Measurements from ENCODE around the gene CNTNAP2. TPM values are rescaled to one million over a fixed set of nuclear protein-coding genes. Genes with fewer than 3 reads are reported as not detected.

CNTNAP2 gene
- total RNA-seq, 1 donor from 2014 or later = not detected

DNA sequence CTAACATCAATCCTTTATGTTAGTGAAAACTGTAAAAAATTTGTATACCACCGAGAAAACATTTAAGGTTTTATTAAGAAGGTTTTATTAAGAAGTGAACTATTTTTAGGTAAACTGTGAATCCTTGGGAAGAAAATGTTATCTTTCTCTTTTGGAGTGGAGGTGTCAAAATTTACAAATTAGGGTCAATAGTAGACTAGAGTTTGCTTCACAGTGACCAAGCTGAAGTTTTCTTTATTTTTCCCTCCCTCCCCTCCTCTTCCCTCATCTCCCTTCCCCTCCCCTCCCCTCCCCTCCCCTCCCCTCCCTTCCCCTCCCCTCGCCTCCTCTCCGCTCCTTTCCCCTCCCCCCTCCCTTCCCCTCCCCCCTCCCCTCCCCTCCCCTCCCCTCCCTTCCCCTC is 168.8 kb downstream of the CNTNAP2 start:
- intact Hi-C loops (cut with micrococcal nuclease) = no loop called here

DNA sequence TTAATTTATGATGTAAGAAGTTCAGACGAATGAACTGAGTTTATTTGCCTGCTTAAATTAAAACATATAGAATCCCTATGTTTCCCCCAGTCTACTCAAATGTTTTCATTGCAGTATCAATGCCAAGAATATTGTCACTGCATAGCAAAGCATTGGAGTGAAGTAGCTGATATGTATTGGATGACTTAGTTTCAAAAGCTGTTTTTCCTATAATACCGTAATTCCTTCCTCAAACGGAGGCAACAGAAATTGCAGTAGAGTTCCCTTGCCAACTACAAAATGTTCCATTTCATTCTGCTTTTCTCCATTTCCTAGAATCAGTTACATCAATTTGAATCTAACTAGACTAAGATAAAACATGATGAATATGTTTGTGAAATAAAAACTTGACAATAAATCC is 174.1 kb downstream of the CNTNAP2 start:
- intact Hi-C loops (cut with micrococcal nuclease) = no loop called here

DNA sequence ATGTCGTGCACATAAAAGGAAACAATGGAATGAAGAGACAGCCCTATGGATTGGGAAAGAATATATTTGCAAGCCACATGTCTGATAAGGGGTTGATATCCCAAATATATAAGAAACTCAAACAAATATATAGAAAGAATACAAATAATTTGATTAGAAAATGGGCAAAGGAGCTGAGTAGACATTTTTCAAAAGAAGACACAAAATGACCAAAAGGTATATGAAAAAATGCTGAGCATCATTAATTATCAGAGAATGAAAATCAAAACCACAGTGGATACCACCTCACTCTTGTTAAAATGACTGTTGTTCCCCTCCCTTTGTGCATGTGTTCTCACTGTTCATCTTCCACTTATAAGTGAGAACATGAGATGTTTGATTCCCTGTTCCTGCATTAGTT is 175.3 kb downstream of the CNTNAP2 start:
- intact Hi-C loops (cut with micrococcal nuclease) = no loop called here

DNA sequence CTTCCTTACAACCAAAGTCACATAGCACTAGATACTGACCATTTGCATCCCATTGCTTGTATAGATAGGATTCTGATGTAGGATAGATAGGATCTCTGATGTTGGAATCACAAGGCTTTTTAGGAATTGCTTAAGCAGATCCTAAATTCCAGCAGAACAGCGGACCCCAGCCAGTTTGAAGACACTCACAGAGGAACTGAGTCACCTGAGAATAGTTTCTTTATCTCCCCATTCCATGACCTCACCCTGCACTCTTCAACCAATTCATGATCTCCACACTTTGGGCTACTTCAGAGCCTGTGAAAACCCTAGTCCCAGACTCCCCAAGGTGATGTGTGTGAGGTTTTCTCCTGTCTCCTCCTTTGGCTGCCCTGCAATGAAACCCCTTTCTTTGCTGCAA is 179.4 kb downstream of the CNTNAP2 start:
- intact Hi-C loops (cut with micrococcal nuclease) = no loop called here

DNA sequence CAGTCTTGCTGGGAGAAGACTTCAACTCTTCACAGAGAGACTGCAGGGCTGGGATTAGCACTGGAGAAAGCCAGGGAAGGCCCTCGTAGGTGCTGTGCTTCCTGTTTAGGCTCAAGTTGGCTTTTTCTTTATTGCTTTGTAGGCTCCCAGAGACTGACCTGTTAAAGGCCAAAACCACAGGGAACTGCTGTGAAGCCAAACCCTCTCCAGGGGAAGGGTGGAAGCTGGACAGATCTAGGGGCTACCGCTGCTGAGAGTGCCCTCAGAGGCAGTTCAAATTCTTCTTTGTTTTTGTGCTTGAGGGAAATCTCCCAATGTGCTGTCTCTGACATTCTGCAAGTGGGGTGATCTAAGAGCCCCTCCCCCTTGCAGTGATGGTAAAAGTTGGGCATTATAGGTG is 198.4 kb downstream of the CNTNAP2 start:
- intact Hi-C loops (cut with micrococcal nuclease) = no loop called here

DNA sequence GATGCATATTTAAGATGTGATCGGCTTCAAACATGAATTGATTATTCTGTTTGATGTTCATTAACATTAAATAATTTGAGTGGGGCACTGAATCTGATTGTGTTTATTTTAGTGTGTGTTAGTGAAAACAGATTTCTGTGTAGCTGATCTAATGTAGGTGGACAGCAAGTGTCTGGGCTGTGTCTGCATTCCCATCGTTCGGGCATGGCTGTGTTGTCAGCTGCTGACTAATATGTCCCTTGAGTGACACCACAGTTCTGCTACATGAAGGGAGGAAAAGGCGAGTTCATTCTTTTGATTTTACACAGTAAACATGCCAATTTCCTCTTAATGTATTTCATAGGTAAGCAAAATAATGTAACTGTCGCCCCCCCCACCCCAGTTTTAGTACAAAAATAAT is 203.0 kb downstream of the CNTNAP2 start:
- intact Hi-C loops (cut with micrococcal nuclease) = no loop called here

DNA sequence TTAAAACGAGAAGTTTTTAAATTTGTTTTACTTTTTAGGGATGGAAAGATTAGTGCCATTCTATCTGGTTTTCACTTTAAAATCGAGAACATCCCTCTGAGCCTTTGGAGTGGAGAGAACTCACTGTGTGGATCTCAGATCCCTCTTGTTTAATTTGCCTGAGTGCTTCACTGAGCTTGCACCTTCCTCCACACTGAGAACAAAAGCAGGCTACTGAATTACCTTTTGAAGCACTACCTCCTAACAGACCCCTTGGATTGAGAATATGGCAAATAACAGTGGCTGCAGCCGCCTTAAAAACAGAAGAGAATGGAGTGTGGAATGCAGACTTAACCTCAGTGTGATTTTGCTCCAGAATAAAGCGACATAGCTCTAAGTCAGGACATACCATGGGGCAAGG is 204.7 kb downstream of the CNTNAP2 start:
- intact Hi-C loops (cut with micrococcal nuclease) = no loop called here

DNA sequence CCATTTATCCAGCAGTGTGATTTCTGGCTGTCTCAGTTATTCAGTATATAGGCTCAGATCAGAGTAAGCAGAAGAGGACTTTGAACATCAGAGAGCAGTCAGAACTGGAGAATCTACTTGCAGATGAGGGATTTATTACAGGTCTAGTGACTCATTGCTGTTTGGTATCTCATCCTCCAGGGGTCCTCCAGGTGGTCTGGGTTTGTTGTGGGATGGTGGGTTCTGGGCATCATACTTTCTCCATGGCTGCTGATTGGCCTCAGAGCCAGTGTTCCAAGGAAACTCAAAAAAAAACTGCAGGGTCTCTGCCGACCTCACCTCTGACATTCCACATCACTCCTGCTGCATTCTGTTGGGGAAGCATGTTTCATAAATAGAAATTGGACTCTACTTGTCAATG is 214.8 kb downstream of the CNTNAP2 start:
- intact Hi-C loops (cut with micrococcal nuclease) = no loop called here

DNA sequence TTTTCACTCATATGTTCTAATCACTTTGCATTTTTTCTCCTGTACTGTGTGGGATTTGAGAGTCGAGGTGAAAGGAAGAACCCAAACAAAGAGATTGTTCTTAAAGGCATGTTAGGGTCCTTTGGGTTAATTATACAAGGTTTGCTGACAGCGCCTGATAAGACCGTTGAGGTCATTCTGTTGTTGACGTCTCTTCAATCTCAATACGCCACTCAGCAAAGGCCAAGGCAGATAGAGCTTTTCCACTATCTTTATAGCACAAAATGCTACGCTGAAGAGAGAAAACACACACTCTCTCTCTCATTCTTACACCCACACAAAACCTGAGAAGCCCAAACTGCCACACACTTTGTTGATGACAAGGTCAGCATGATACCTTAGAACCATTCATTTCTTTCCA is 228.7 kb downstream of the CNTNAP2 start:
- intact Hi-C loops (cut with micrococcal nuclease) = no loop called here

DNA sequence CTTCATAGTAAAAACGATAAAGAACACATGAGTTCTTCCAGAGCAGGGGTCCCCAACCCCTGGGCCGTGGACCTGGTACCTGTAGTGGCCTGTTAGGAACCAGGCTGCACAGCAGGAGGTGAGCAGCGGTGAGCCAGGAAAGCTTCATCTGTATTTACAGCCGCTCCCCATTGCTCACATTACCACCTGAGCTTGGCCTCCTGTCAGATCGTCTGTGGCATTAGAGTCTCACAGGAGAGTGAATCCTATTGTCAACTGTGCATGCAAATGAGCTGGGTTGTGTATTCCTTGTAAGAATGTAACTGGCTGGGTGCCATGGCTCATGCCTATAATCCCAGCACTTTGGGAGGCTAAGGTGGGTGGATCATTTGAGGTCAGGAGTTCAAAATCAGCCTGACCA is 229.5 kb downstream of the CNTNAP2 start:
- intact Hi-C loops (cut with micrococcal nuclease) = no loop called here

DNA sequence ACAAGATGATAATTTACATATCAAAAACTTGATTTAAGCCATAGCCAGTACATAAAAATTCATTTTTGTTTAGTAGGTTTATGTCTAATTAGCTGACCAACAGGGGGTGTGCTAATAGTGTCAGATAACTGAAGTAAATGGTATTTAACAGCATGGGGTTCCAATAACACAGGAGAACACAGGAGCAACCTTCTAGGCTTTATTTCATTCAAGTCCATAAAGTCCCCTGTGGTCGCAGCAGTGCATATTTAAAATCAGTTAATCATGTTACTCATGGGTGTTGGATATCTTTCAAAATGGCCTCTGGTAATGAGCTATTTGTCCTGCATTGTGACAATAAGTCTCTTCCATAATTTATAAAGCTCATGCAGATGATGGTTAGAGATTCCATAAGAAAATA is 238.6 kb downstream of the CNTNAP2 start:
- intact Hi-C loops (cut with micrococcal nuclease) = no loop called here

DNA sequence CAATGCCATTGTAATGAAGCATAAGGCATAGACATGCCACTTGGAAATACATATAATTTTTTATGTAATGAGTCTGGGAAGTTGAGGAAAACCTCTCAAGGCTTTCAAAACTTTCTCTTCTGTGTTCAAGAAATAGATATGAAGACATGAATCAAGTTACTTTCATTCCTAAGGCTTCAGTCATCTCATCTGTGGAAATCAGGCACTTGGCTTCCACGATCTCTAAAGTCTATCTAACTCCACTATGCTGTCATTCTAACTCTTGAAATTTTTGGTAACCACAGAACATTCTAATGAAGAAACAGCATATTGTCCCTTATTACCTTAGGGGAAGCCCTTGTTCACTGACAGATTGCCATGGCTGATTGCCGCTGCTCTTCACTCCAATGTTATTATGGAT is 242.6 kb downstream of the CNTNAP2 start:
- intact Hi-C loops (cut with micrococcal nuclease) = no loop called here

DNA sequence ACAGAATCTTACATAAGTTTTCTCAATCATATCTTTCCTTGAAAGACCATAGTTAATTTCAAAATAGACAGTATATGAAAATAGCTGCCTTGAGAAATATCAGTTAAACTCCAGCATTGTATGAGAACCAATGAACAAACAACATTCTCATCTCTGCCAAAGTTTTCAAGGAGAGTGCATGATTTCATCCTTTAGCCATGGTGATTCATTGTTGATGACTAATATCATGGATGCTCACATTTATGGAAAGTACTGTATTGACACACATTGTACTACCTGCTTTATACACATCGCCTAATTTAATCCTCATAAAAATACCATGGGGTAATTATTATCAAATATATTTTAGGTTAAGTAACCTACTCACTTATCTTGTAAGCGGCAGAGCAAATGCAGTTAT is 250.3 kb downstream of the CNTNAP2 start:
- intact Hi-C loops (cut with micrococcal nuclease) = no loop called here

DNA sequence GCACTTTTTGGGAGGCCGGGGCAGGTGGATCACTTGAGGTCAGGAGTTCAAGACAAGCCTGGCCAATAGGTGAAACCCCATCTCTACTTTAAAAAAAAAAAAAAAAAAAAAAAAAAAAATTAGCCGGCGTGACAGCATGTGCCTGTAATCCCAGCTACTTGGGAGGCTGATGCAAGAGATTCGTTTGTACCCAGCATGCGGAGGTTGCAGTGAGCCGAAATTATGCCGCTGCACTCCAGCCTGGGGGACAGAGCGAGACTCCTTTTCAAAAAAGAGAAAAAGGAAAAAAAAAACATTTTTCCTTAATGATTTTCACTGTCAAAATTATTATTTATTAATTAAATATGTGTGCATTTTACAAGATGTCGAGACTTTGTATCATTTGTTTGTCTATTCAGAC is 253.6 kb downstream of the CNTNAP2 start:
- intact Hi-C loops (cut with micrococcal nuclease) = no loop called here

DNA sequence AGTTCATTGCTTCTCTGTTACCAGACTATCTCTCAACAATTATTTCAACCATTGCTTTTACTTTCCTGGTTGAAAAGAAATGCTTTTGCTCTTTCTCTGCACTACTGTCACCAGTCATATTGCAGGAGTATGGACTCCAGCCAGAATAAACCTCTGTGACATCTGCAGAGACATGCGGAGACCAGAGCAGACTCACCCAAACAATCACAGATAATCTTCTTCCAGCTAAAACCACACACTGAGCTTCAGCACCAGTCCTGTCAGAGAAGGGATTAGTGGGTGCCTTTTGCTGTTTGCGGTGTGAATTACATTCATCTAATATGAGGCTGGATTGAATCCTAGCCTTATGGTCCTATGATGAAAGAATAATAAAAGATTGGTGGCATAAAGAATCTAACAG is 258.6 kb downstream of the CNTNAP2 start:
- intact Hi-C loops (cut with micrococcal nuclease) = no loop called here

DNA sequence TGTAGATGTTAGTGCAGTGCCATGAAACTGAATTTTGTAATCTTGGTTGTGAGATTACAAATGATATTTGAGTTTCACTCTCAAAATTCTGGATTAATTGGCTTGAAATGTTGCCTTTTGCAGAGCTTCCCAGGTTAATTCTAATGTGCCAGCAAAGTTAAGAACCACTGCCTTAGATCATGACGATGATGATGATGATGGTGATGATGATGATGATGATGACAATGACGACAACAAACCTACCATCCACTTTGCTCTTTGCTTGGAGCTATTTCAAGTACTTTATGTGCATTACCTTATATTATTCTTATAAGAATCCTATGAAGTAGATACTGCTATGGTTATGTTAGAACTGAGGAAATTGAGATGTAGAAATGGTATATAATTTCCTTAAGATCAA is 261.6 kb downstream of the CNTNAP2 start:
- intact Hi-C loops (cut with micrococcal nuclease) = no loop called here

DNA sequence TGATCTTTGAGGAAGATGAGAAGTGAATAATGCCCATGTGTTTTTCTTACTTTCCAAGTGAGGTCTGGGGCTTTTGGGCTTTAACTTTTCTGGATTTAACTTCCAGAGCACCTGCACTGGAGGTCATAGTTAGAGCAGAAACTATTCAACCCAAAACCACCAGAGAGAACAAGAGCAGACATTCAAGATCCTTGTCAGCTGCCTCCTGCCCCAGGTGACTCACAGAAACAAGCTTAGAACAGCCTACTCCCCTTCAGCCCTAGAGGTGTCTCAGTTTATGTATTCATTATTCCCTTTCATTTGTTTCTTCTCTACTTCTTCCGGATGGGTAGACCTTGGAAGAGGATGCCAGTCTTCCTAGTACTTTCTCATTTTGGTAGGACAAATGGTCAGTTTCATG is 270.5 kb downstream of the CNTNAP2 start:
- intact Hi-C loops (cut with micrococcal nuclease) = no loop called here

DNA sequence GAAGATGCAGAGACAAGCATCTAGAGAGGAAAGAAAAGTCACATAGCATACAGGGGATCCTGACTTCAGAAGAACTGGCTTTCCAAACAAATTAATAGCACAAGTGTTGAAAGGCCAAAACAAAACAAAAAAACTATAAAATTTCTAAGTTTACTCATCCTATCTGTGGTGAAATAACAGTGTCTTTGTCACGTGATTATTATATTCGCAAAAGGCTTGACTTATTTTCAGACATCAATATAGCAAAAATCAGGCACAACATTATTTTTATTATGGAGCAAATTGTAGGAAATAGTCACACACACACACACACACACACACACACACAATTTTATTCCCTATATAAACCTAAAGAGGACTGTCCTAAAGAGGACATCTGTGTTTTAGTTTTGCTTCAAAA is 272.3 kb downstream of the CNTNAP2 start:
- intact Hi-C loops (cut with micrococcal nuclease) = no loop called here

DNA sequence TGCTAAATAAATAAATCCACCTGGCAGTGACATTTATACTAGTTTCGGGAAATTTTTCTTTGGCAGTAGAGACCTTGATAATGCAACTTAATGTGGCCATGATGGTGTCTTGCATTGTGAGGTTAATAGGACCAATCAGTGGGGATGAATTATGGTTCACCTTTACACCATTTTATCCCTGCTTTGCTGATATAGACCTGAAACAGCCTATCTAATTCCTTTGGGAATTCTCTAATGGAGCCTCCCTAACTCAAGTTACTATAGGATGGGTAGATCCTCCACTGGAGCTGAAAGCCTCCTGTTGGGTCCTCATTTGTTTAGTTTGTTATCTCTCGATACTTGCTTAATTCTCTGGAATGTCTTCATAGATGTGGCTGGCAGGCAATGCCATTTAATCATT is 276.7 kb downstream of the CNTNAP2 start:
- intact Hi-C loops (cut with micrococcal nuclease) = no loop called here

DNA sequence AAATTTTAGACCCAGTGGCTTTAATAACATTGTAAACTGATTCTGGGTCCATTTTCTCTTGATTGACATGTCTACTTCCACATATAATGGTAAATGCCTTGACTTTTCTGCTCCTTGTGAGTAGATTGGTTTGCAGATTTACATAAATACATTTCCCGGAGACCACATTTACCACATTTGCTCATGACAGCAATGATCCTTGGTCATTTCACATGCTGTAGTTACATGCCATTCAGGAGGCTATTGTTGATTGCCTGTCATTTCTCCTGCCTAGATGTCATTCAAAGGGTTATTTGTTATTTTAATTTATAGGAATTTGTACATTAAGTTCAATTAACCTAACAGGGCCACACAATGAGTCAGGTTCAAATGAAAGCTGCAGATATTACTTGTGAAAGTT is 280.5 kb downstream of the CNTNAP2 start:
- intact Hi-C loops (cut with micrococcal nuclease) = no loop called here

DNA sequence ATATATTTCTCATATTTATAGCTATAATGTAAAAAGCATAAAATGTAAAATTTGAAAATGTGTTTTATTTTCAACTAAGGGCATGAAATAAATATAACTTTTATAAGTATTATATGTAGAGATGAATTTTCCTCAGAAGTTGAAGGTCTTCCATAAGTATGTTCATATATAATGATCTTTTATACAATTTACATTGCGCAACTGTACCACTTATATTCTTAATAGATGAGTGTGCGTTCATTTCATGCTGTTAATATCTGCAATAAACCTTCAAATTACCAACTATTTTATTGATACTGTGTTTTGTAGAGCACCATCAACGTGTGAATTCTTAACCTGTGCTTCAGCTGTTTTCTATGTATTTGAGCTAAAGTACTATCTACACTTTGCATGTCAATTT is 285.3 kb downstream of the CNTNAP2 start:
- intact Hi-C loops (cut with micrococcal nuclease) = no loop called here

DNA sequence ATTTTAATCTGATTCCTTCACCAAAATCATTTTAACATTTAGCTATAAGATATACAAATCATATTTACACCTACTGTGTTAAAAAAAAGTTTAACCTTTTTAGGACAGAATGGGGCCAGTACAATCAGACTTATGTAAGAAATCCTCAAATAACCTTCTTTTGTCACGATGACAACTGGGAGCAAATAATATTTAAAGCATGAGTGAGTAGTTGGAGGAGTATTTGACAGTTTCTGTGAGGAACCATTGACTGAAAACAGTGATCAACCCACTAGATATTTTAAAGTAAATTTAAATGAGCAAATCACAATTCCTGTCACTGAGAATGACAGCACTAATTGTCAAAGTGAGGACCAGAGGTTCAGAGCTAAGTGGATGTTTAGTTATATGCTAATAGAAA is 289.1 kb downstream of the CNTNAP2 start:
- intact Hi-C loops (cut with micrococcal nuclease) = no loop called here

DNA sequence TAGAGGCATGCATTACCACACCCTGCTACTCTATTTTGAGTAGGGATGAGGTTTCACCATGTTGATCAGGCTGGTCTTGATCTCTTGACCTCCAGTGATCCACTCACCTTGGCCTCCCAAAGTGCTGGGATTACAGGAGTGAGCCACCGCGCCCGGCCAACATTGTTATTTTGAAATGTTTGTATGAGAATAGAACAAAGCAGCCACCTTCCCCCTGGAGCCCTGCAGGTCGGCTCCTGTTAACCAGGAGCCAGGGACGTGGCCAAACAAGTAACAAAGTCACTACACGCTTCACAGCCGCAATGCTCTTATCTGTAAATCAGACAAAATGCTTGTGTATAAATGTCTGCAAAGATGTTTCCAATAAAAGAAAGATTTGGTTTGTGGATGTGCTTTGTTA is 295.4 kb downstream of the CNTNAP2 start:
- intact Hi-C loops (cut with micrococcal nuclease) = no loop called here

DNA sequence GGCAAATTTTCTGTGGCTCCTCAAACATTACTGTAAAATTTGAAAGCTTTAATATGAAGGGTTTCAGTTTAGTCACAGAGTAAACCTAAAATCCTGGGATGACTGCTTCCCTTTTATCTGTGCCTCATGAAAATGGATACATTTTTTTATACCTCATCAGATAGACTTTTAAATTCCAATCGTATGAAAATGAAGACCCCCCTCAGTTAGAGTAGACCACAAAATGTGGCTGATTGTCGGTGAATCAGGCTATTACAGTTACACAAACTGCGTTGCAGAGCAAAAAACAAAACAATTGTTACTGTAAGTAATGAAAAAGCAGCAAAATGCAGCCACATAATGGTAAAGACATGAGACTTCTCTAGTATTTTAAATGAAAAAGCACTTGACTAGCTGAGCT is 296.2 kb downstream of the CNTNAP2 start:
- intact Hi-C loops (cut with micrococcal nuclease) = no loop called here

DNA sequence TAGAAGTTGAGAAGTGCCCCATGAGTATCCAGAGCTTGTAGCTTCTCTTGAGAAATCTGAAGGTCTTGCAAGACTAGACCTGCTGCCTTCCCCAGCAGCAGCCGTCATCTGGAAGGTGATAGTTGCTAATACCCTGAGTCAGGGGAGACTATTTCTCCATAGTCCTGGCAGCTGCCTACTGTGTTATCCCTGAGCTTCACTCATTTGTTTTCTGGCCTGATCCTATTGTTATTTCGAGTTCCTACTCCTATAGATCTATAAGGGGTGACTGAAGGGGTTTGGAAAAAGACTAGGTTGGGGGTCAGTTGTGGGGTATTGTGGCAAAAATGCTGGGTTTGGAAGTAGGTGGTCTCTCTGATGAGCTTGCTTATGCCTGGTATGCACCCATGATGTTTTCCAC is 297.8 kb downstream of the CNTNAP2 start:
- intact Hi-C loops (cut with micrococcal nuclease) = no loop called here

Data from T-helper 1 cell treated with Interleukin-12 subunit alpha and Interleukin-12 subunit beta and Interleukin-4 antibody, amounts not matched to agents 30 ng/mL and 1 ng/mL, for 36 hours (primary cell).